HG03378 (cell line): Measurements from ENCODE around the gene ACVR1B.

Experiments
- ATAC-seq: cut with Tn5 transposase; IDR thresholded peaks from one replicate; pipeline ENCODE4 v1.9.1; 2021; ENCODE audit warnings: mild to moderate bottlenecking, moderate library complexity; ENCODE audit not compliant: unreplicated experiment

Gene ACVR1B

GRCh38 chr12:52019113-52019770, 67.7 kb downstream of the ACVR1B start:
- no peak for ATAC-seq

- ATAC-seq = no peak
Measured at GRCh38 chr12:52020539-52021336, 69.2 kb downstream of the ACVR1B start.

GRCh38 chr12:52022841-52023181, 71.3 kb downstream of the ACVR1B start:
- no peak for ATAC-seq

GRCh38 chr12:52023182-52023975, 71.9 kb downstream of the ACVR1B start:
- no peak for ATAC-seq

- ATAC-seq = no peak
Measured at GRCh38 chr12:52023976-52024688, 72.6 kb downstream of the ACVR1B start.

- no peak for ATAC-seq
Measured at GRCh38 chr12:52024845-52025230, 73.3 kb downstream of the ACVR1B start.

- ATAC-seq = no peak
Measured at GRCh38 chr12:52026263-52026662, 74.8 kb downstream of the ACVR1B start.

- ATAC-seq = no peak
Measured at GRCh38 chr12:52027085-52027843, 75.8 kb downstream of the ACVR1B start.

GRCh38 chr12:52029685-52030084, 78.2 kb downstream of the ACVR1B start:
- no peak for ATAC-seq

GRCh38 chr12:52032446-52032803, 80.9 kb downstream of the ACVR1B start:
- no peak for ATAC-seq

GRCh38 chr12:52032804-52033445, 81.4 kb downstream of the ACVR1B start:
- peak; percentile 85 for ATAC-seq

- ATAC-seq = no peak
Measured at GRCh38 chr12:52033446-52034140, 82.1 kb downstream of the ACVR1B start.

GRCh38 chr12:52035190-52035589, 83.7 kb downstream of the ACVR1B start:
- ATAC-seq = no peak

GRCh38 chr12:52035926-52036325, 84.4 kb downstream of the ACVR1B start:
- no peak for ATAC-seq

GRCh38 chr12:52036587-52037171, 85.2 kb downstream of the ACVR1B start:
- peak; percentile 30 for ATAC-seq

- ATAC-seq = no peak
Measured at GRCh38 chr12:52037248-52037861, 85.9 kb downstream of the ACVR1B start.

GRCh38 chr12:52038447-52038846, 86.9 kb downstream of the ACVR1B start:
- ATAC-seq = no peak

- no peak for ATAC-seq
Measured at GRCh38 chr12:52041035-52041434, 89.5 kb downstream of the ACVR1B start.
